Glomerular visceral epithelial cell (primary cell): Measurements from ENCODE around the gene PSME2.

Source experiments
- DNase-seq: peaks from one replicate; pipeline ENCODE4 v3.0.0-alpha.2; 2016; ENCODE audit errors: extremely low spot score

The PSME2 gene

GRCh38 chr14:24179294-24179960 lies 33.0 kb upstream of the PSME2 start:
- no peak for DNase-seq

GRCh38 chr14:24178399-24179178 lies 32.2 kb upstream of the PSME2 start:
- no peak for DNase-seq

GRCh38 chr14:24177891-24178290 lies 31.5 kb upstream of the PSME2 start:
- DNase-seq, result no peak

- DNase-seq, result no peak
These were observed 30.8 kb upstream of the PSME2 start for GRCh38 chr14:24177041-24177825.

GRCh38 chr14:24176599-24176998 lies 30.2 kb upstream of the PSME2 start:
- DNase-seq, result no peak

GRCh38 chr14:24172871-24173281 lies 26.5 kb upstream of the PSME2 start:
- DNase-seq, result no peak

- no peak for DNase-seq
These were observed 26.0 kb upstream of the PSME2 start for GRCh38 chr14:24172261-24172860.

GRCh38 chr14:24171422-24172260 lies 25.2 kb upstream of the PSME2 start, which contains the start of gene REC8:
Gene REC8 (plus strand): TSS chr14:24172080. CDS start chr14:24172553, 473 bp downstream.
- DNase-seq, result no peak

GRCh38 chr14:24167469-24168114 lies 21.2 kb upstream of the PSME2 start:
- DNase-seq, result no peak

- no peak for DNase-seq
These were observed 19.4 kb upstream of the PSME2 start for GRCh38 chr14:24165785-24166184.

GRCh38 chr14:24164518-24164991 lies 18.1 kb upstream of the PSME2 start:
- no peak for DNase-seq

- DNase-seq, result no peak
These were observed 15.7 kb upstream of the PSME2 start for GRCh38 chr14:24162093-24162492.

- DNase-seq, result peak; percentile 99
These were observed 14.7 kb upstream of the PSME2 start, which contains the start of gene IRF9 for GRCh38 chr14:24160850-24161804. Gene IRF9 (plus strand): TSS chr14:24161265. CDS start chr14:24162145, 880 bp downstream.

- no peak for DNase-seq
These were observed 14.1 kb upstream of the PSME2 start for GRCh38 chr14:24160499-24160849.

- DNase-seq, result no peak
These were observed 13.5 kb upstream of the PSME2 start for GRCh38 chr14:24159777-24160498.

GRCh38 chr14:24157331-24157730 lies 10.9 kb upstream of the PSME2 start:
- no peak for DNase-seq

GRCh38 chr14:24156840-24157239 lies 10.4 kb upstream of the PSME2 start:
- DNase-seq, result no peak

- DNase-seq, result no peak
These were observed 8.7 kb upstream of the PSME2 start for GRCh38 chr14:24155100-24155499.
